ENCODE measurements around the gene TIFAB.

DNA sequence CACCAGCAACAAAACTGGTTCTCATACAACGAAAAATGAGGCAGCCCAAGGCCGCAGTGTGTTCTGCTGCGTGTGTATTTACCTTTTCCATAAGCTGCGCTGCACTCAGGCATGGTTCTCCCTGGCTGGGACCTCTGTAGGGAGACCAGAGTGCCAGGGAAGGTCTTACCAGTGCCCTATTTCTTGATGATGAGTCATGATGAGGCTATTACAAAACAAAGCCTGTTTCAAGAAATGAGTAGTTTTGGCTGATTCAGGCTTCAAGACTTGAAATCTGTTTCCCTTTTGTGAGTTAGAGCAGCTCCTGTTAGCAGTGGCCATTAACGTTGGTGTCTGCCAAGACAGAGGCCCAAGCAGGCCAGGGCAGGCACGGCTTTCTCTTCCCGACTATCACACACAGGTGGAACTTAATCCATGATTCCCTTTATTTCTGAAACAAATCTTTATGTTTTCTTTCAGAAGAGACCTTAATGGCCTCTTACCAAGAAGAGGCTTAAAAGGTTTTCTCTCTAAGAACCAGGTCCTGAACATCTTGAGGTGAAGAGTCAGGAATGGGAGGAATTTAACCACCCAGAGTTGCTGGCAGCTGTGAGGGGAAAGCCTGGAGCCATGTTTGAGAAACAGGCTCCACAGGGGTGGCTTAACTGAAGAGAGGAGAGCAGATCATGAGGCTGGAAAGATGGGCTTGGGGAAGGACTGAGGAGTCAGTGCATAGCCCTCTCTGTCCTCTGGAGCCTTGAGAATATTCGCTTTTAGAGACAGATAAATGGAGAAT is 41.4 kb upstream of the TIFAB start:
- TF ChIP-seq GATA2 (IDR thresholded peaks at IDR 0.05; ENCODE audit: low read depth, low read length), result no peak
- TF ChIP-seq GATA3 (IDR thresholded peaks at IDR 0.05; ENCODE audit: low read depth, low read length), result no peak
